PC-9 (cell line): ENCODE measurements around the gene TMEM120A. TPM values are rescaled to one million over a fixed set of nuclear protein-coding genes. Genes with fewer than 3 reads are reported as not detected.

Source experiments
- BruUV-seq: library from RNA; stranded (reverse); fragments of 400-500 nt; replicated peaks from 2 replicates; lab custom pipeline; 2021; lab: Mats Ljungman, UMichigan
- CTCF ChIA-PET: fragments of 300-600 bp; sonication (Branson Sonifier 250); formaldehyde crosslinking; loops from one replicate; lab custom pipeline; 2022; ENCODE audit warnings: antibody characterized with exemption; lab: Charles Lee
- POLR2A ChIA-PET: fragments of 300-600 bp; sonication (Branson Sonifier 250); formaldehyde crosslinking; loops from one replicate; lab custom pipeline; 2022; ENCODE audit warnings: antibody characterized with exemption; ENCODE audit not compliant: unreplicated experiment; lab: Charles Lee
- DNase-seq, 2 experiments: peaks; one replicate each; pipeline versions ENCODE4 v3.0.0 to v3.0.0-alpha.2; 2015 to 2022; ENCODE audit warnings: mixed read lengths in 1 of 2
- H2AFZ ChIP-seq: fragments of 200-600 bp; sonication (generic); 2 replicates; pipeline ENCODE4 v1.8.1; 2017; ENCODE audit warnings: antibody characterized with exemption
- H3F3A ChIP-seq: fragments of 200-600 bp; sonication (generic); 2 replicates; pipeline ENCODE4 v1.8.1; 2017; ENCODE audit warnings: antibody characterized with exemption, mild to moderate bottlenecking, low read depth; ENCODE audit not compliant: insufficient read depth
- H3K27ac ChIP-seq: fragments of 200-600 bp; sonication (generic); 2 replicates; pipeline ENCODE4 v1.6.1; 2016; ENCODE audit warnings: mixed run types
- H3K27me3 ChIP-seq: fragments of 200-600 bp; sonication (generic); 2 replicates; pipeline ENCODE4 v1.6.1; 2016; ENCODE audit warnings: low read depth, mixed run types; ENCODE audit not compliant: insufficient read depth
- H3K36me3 ChIP-seq: fragments of 200-600 bp; sonication (generic); 2 replicates; pipeline ENCODE4 v1.6.1; 2016; ENCODE audit warnings: low read depth, mixed run types
- H3K4me1 ChIP-seq: fragments of 200-600 bp; sonication (generic); replicated peaks from 2 replicates; pipeline ENCODE4 v1.6.1; 2016; ENCODE audit warnings: mixed run types; ENCODE audit not compliant: insufficient read depth
- H3K4me2 ChIP-seq: fragments of 200-600 bp; sonication (generic); 2 replicates; pipeline ENCODE4 v1.6.1; 2017; ENCODE audit warnings: mixed run types
- H3K4me3 ChIP-seq: fragments of 200-600 bp; sonication (generic); 2 replicates; pipeline ENCODE4 v1.6.1; 2016; ENCODE audit warnings: mixed run types
- H3K79me2 ChIP-seq: fragments of 200-600 bp; sonication (generic); 2 replicates; pipeline ENCODE4 v1.6.1; 2017; ENCODE audit warnings: low read depth, mixed run types
- H3K9me2 ChIP-seq: fragments of 200-600 bp; sonication (generic); 2 replicates; pipeline ENCODE4 v1.8.1; 2017; ENCODE audit warnings: mild to moderate bottlenecking; ENCODE audit not compliant: insufficient read depth
- H3K9me3 ChIP-seq: fragments of 200-600 bp; sonication (generic); 2 replicates; pipeline ENCODE4 v1.8.1; 2016; ENCODE audit warnings: low read depth; ENCODE audit not compliant: insufficient read depth
- H4K20me1 ChIP-seq: fragments of 200-600 bp; sonication (generic); 2 replicates; pipeline ENCODE4 v1.8.1; 2017; ENCODE audit not compliant: insufficient read depth
- CTCF ChIP-seq: fragments of 200-600 bp; sonication (generic); conservative IDR thresholded peaks from 2 replicates; pipeline ENCODE4 v1.6.1; 2017; ENCODE audit warnings: mixed run types, antibody characterized with exemption, mild to moderate bottlenecking, moderate library complexity
- EZH2 ChIP-seq: fragments of 200-600 bp; sonication (generic); IDR thresholded peaks from 2 replicates; pipeline ENCODE4 v1.8.0; 2017; ENCODE audit warnings: antibody characterized with exemption, low read depth
- intact Hi-C: fragments of 100-400 bp; cut with micrococcal nuclease; formaldehyde crosslinking; loops from one replicate; pipeline ENCODE4 v1.10.0; 2022; ENCODE audit not compliant: unreplicated experiment
- total RNA-seq: library from RNA; stranded (reverse); gene quantifications from 2 replicates; pipeline ENCODE4 v1.2.3, GENCODE V29; 2021

Gene TMEM120A
- total RNA-seq, 1 experiment from 2014 or later: 27.0 TPM

- Histone ChIP-seq H2AFZ (no peak overlapping the region), H3F3A (peaks cover 4% of the 10 kb centered on the region; the same call in 1 of the 2 replicates), H3K9me3 (no peaks in the 10 kb centered on the region), H3K4me2 (no peak overlapping the region), H3K4me1 (no peaks in the 10 kb centered on the region), H3K27me3 (no peaks in the 10 kb centered on the region), H4K20me1 (no peaks in the 10 kb centered on the region), H3K79me2 (no peaks in the 10 kb centered on the region), H3K9me2 (no peaks in the 10 kb centered on the region), H3K36me3 (0 out of 2 replicates have a peak, but pooled peaks cover 3% of the 10 kb centered on the region), H3K27ac (no peak overlapping the region), H3K4me3 (no peak overlapping the region)
- BruUV-seq: no TSS peak
- ChIA-PET POLR2A (no interaction called here), CTCF (no interaction called here)
- no peak for DNase-seq
- intact Hi-C loops: no loop called here
- no peak for TF ChIP-seq CTCF
- TF ChIP-seq EZH2: no peak
Observed at GRCh38 chr7:76016191-76016947, 22.0 kb upstream of the TMEM120A start.

GRCh38 chr7:76011442-76011861 is 17.1 kb upstream of the TMEM120A start:
- CTCF ChIA-PET: interaction anchor here (0.6 kb wide), 1 partner anchor 21 kb away, joined by 6 read pairs; no protein-coding TSS in a partner anchor
- no TSS peak for BruUV-seq

More at GRCh38 chr7:76011442-76011861, 17.1 kb upstream of the TMEM120A start:
- intact Hi-C loops: no loop called here
- Histone ChIP-seq H3K27me3 (no peaks in the 10 kb centered on the region), H3K27ac (no peak overlapping the region), H3K79me2 (no peaks in the 10 kb centered on the region), H3K9me2 (no peaks in the 10 kb centered on the region), H4K20me1 (no peaks in the 10 kb centered on the region), H3K4me2 (no peak overlapping the region), H3K9me3 (no peaks in the 10 kb centered on the region), H3F3A (no peaks in the 10 kb centered on the region), H3K4me3 (no peak overlapping the region), H2AFZ (no peak overlapping the region), H3K36me3 (0 out of 2 replicates have a peak, but pooled peaks cover 2% of the 10 kb centered on the region), H3K4me1 (no peaks in the 10 kb centered on the region)
- TF ChIP-seq EZH2 (no peak), CTCF (no peak)
- DNase-seq: no peak
- POLR2A ChIA-PET: no interaction called here
